ENCODE data around the gene PCNX3.

GRCh38 chr11:65595543-65596281, 19.9 kb upstream of the PCNX3 start, which contains the start of gene KCNK7:
- TF ChIP-seq REST (IDR thresholded peaks at IDR 0.05; ENCODE audit: insufficient read depth in 1 of 2, low read depth in 2 of 2, low read length in 1 of 2) (no peak), CTCF (IDR thresholded peaks at IDR 0.05) (no peak)

Data from Panc1 (cell line).